Measurements from ENCODE around the gene SPATS2.
"Not testable (repeated sequence)": the region's sequence is repeated elsewhere in the genome, so short reads cannot be mapped to it uniquely, and the experiment has no call there.

SPATS2 gene

DNA sequence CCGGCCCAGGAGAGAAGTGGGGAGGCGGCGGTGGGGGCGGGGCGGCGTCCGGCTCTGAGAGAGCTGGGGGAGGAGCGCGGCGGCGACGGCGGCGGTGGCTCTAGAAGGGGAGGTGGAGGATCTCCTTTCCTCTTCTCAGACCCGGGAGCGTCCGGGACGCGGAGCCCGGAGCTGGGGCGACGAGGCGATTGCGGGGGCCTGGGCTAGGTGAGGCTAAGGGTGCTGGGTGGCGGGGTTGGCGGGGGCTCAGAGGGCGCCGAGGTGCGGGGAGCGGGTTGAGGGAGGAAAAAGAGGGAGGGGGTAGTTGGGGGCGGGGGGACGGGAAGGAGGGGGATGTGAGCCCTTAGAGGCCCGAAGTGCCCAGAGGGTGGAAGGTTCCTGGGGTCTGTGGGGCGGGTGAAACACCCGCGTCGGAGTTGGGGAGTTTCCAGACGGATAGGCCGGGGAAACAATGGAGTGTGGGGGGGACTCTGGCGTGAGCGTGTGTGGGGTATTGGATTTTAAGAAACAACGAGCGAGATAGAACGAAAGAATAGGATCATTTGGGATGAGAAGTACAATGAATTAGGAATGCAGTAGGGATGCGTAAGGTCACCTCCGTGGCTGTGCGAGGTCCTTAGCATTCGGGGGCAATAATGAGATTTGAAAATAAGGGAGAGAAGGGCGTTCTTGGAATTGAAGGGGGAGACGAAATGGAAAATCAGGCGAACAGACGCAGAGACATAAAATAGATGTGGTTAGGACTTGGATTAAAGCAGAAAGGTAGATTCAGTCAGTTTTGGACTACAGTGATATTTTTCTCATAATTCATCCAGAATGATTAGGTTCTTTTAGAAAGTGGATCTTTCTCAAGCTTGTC, at the start of gene SPATS2:
SPATS2 (plus strand) TSS at position 82 of the 859 bp plus-strand sequence. CDS start 93,551 bp downstream, outside the sequence.
- peak; percentile 38 for DNase-seq

DNA sequence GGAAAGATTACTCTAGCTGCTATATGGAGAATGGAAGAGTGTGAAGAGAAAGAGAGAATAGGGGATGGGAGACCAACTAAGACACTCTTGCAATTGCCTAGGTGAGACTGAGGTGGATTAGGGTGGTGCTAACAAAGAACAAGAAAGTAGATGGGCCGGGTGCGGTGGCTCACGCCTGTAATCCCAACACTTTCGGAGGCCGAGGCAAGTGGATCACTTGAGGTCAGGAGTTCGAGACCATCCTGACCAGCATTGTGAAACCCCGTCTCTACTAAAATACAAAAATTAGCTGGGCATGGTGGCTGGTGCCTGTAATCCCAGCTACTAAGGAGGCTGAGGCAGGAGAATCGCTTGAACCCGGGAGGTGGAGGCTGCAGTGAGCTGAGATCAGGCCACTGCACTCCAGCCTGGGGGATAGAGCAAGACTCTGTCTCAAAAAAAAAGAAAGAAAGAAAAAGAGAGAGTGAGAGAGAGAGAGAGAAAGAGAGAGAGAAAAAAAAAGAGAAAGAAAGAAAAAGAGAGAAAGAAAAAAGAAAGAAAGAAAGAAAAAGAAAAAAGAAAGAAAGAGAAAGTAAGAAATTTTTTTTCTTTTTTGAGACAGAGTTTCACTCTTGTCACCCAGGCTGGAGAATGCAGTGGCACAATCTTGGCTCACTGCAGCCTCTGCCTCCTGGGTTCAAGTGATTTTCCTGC, 46.7 kb upstream of the SPATS2 start:
- DNase-seq = not testable (repeated sequence)

DNA sequence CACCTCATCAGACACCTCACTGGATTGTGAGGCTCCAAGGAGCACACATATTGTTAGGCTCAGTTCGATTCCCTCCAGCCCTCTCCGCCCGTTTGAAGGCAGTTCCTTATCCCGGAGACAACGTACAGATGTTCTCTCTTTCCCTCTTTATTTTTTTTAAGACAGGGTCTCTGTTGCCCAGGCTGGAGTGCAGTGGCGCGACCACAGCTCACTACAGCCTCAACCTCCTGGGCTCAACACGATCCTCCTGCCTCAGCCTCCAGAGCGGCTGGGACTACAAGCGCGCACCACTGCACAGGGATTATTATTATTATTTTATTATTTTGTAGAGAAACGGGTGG, 44.9 kb upstream of the SPATS2 start:
- no peak for DNase-seq

DNA sequence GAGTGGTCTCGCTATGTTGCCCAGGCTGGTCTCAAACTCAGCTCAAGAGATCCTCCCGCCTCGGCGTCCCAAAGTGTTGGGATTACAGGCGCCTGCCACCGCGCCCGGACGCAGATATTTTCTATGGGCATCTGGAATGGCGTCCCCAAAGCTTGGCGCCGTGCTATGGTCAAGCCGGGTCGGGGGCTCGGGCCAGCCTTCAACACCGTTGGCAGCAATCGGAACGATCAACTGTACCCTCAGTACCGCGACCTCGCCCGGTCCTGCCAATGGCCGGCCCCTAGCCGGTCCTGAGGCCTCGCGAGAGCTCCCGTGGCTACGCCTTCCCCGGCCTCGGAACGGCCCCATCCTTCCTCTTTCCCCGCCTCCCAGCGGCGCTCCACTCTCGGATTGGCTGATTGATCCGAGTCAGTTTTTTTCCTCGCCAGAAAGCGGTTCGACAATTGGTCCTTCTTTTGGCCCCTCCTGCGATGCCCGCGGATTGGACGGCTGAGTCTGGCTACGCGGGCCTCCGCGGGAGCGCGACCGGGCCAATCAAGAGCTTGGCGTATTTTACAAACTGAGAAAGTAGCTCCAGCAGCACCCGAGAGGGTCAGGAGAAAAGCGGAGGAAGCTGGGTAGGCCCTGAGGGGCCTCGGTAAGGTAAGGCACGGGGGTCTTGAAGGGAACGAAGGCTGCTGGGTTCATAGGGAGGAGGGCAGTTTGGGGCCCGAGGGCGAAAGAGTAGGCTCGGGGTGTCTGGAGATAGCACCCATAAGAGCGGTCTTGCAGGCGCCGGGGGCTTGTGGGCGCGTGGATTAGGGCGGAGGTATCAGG, 44.3 kb upstream of the SPATS2 start, which contains the start of gene TROAP:
TROAP (plus strand) TSS at position 548 of the 816 bp plus-strand sequence. CDS start 354 bp downstream, outside the sequence.
- peak; percentile 97 for DNase-seq

DNA sequence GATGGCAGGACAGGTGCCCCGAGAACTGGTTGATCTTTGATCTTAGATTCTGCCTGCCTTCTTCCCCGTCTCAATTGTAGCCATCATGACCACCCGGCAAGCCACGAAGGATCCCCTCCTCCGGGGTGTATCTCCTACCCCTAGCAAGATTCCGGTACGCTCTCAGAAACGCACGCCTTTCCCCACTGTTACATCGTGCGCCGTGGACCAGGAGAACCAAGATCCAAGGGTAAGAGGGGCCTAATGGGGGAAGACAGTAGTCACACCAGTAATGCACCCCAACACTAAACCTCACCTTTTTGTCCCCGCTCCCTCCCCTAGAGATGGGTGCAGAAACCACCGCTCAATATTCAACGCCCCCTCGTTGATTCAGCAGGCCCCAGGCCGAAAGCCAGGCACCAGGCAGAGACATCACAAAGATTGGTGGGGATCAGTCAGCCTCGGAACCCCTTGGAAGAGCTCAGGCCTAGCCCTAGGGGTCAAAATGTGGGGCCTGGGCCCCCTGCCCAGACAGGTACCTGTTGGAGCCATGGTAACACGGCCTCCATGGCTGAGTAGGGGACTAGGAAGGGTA, 43.7 kb upstream of the SPATS2 start:
- DNase-seq = no peak

DNA sequence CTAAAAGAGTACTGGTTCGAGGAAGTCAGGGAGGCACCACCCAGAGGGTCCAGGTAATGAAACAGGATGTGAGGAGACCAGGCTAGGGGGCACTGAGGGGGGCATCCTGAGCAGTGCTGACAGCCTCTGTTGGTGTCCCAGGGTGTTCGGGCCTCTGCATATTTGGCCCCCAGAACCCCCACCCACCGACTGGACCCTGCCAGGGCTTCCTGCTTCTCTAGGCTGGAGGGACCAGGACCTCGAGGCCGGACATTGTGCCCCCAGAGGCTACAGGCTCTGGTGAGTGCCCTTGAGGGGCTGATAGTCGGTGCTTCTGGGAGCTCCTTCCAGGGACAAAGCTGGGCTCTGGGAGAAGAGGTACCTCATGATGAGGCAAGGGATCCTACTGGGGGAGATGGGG, 41.7 kb upstream of the SPATS2 start:
- no peak for DNase-seq

DNA sequence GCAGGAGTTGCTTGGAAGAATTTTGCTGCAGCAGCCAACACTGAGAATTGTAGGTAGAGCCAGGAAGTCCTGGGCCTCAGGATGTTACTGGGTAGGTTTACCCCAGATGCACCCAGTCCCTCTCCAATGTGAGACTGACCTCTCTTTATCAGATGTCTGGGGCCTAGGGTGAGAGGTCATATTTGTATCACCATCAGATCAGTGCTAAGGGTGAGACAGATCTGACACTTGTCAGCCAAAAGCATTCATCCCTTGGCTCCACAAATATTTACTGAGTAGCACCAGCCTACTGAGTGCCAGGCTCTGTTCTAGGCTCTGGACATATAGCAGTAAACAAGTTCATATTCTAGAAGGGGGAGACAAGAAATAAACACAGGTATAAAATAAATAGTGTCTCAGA, 39.9 kb upstream of the SPATS2 start:
- DNase-seq = no peak

DNA sequence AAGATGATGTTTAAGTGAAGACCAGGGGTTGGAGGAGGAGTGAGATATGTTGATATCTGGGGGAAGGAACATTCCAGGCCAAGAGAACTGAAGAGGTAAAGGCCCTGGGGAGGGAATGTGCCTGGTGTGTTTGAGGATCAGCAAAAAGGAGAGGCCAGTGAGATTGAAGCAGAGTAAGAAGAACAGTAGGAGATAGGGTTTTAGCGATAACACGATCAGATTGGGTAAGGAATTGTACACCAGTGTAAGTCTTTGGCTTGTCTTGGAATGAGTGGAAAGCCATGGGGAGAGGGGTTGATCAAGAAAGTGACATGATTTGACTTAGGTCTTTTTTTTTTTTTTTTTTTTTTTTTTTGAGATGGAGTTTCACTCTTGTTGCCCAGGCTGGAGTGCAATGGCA, 39.4 kb upstream of the SPATS2 start:
- no peak for DNase-seq

DNA sequence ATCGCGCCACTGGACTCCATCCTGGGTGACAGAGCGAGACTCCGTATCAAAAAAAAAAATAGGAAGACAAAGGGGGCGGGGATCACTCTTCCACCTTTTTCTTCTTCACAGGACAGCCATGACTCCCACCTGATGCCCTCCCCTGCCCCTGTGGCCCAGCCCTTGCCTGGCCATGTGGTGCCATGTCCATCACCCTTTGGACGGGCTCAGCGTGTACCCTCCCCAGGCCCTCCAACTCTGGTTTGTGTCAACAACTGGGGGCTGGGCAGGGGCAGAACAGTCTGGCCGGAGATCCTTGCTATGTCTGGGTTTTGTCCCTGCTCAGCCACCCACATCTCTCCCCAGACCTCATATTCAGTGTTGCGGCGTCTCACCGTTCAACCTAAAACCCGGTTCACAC, 38.4 kb upstream of the SPATS2 start:
- DNase-seq = no peak

DNA sequence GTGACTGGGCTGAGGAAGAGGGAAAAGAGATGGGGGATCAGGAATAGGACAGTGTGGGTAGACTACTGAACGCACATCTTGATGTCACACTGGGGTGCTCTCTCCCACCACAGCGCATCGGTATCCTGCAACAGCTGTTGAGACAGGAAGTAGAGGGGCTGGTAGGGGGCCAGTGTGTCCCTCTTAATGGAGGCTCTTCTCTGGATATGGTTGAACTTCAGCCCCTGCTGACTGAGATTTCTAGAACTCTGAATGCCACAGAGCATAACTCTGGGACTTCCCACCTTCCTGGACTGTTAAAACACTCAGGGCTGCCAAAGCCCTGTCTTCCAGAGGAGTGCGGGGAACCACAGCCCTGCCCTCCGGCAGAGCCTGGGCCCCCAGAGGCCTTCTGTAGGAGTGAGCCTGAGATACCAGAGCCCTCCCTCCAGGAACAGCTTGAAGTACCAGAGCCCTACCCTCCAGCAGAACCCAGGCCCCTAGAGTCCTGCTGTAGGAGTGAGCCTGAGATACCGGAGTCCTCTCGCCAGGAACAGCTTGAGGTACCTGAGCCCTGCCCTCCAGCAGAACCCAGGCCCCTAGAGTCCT, 37.1 kb upstream of the SPATS2 start:
- no peak for DNase-seq

DNA sequence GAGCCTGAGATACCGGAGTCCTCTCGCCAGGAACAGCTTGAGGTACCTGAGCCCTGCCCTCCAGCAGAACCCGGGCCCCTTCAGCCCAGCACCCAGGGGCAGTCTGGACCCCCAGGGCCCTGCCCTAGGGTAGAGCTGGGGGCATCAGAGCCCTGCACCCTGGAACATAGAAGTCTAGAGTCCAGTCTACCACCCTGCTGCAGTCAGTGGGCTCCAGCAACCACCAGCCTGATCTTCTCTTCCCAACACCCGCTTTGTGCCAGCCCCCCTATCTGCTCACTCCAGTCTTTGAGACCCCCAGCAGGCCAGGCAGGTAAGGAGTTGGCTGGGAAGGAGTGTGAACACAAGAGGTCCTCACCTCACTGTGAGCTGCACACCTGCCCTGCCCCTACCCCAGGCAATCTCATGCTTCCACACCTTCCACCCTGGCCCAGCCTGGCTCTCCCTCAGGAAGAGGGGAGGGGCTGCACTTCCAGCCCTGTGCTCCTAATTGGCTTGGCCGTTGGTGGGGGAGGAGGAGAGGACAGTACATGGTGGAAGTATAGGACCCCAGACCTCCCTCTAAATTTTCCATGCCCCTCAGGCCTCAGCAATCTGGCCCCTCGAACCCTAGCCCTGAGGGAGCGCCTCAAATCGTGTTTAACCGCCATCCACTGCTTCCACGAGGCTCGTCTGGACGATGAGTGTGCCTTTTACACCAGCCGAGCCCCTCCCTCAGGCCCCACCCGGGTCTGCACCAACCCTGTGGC, 36.5 kb upstream of the SPATS2 start:
- no peak for DNase-seq

DNA sequence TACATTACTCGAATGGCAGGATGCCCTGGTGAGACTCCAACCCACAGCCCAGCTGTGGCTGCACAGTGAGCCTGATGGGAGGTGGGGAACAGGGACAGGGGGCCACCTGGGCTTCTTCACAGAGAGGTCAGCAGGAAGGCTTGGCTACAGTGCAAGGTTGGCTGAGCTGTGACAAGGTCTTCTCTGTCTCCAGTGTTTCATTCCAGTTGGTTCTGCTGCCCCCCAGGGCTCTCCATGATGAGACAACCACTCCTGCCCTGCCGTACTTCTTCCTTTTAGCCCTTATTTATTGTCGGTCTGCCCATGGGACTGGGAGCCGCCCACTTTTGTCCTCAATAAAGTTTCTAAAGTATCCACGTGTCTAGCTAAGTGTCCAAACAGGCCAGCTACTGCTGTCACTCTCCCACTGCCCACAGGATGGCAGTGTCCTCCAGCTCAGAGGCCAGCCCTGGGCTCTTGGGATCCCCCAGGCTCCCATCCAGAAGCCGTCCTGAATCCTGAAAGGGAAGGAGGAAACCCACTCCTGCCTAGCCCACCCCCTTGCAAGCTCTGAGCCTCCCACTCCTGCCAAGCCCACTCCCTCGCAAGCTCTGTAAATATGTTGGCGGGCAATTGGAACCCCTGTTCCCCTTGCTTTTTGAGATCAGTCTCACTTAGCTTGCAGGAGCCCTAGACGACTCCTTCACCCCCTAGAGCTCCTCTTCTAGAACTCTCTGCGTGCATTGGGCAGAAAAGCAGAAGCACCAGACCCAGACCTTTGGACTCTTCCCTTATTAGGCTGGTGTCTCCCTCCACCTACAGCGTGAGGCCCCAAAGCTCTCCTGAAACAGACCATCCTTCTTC, 35.7 kb upstream of the SPATS2 start:
- peak; percentile 9 for DNase-seq

DNA sequence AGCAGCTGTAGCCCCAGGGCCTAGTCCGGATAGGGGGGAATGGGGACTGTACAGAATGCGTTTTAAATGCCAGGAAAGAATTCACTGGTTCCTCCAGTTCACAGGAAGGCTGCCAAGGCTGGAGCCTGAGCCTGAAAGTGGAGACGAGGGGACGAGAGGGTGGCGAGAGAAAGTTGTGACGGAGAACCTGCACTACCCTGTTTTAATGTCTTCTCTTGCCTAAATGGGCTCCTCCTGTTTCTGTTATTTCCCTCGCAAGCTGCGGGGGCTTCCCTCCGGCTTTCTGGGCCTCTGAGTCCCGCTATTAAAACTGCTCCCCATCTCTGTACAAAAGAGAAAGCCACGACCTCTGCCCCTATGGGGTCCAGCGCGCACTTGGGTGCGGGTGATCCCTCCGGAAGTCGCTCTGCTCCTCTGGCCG, 34.8 kb upstream of the SPATS2 start:
- no peak for DNase-seq

DNA sequence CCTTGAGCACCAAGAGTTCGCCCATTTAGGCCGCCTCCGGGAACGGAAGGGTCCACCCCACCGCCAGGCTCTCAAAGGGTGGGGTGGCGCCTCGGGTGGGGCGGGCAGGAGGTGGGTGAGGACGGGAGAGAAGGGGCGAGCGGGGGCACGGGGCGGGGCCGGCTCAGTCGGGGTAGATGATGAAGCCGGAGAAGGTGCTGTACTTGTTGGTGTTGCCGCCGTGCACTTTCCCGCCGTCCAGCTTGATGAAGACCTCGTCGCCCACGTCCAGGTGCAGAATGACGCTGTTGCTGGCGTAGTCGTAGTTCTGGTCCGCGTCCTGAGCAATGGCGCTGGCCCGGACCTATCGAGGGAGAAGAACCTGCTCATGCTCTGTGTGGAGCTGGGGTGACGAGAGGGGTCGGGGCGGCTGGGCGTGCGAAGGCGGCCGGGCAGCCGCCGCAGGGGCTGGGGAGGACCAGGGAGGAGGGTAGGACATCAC, 34.3 kb upstream of the SPATS2 start:
- DNase-seq = no peak

DNA sequence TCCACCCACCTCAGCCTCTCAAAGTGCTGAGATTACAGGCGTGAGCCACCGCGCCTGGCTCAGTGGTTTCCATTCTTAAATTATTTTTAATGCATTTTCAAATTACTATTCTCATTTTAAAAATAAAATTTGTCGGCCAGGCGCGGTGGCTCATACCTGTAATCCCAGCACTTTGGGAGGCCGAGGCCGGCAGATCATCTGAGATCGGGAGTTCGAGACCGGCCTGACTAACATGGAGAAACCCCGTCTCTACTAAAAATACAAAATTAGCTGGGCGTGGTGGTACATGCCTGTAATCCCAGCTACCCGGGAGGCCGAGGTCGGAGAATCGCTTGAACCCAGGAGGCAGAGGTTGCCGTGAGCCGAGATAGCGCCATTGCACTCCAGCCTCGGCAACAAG, 33.5 kb upstream of the SPATS2 start:
- not testable (repeated sequence) for DNase-seq

DNA sequence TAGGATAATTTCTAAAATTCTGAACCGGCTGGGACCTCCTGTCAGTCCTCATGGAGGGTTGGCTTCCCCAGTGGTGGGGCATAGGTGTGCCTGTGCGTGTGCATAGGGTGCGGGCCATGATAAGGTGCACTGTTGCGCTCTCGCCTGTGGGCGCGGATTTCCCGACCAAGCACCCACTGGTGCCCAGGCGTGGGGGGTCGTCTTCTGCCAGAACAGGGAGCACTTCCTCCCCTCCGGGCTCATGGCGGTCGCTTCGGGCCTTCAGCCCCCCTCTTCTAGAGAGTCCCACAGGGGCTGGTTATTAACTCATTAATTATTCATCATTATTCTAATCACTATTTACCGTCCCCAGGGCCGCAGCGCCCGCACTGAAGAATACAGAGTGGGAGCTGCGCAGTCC, 33.0 kb upstream of the SPATS2 start:
- DNase-seq = no peak

DNA sequence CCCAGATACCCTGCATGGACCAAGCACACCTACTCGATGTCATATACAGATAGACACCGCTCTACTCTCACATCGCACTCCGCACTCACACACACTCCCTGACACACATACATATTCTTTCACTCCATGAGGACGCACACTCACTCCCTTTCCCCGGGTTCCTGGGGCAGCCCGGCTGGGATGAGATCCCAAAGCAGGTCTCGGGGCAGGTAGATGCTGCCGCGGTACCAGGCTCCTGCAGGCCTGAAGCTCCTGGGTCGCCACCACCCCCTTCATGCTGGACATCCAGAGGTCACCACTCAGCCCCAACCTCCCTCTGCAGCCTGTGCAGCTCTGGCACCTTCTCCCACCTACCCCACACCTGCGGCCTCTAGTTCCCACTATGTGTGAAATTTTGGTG, 32.6 kb upstream of the SPATS2 start:
- no peak for DNase-seq

DNA sequence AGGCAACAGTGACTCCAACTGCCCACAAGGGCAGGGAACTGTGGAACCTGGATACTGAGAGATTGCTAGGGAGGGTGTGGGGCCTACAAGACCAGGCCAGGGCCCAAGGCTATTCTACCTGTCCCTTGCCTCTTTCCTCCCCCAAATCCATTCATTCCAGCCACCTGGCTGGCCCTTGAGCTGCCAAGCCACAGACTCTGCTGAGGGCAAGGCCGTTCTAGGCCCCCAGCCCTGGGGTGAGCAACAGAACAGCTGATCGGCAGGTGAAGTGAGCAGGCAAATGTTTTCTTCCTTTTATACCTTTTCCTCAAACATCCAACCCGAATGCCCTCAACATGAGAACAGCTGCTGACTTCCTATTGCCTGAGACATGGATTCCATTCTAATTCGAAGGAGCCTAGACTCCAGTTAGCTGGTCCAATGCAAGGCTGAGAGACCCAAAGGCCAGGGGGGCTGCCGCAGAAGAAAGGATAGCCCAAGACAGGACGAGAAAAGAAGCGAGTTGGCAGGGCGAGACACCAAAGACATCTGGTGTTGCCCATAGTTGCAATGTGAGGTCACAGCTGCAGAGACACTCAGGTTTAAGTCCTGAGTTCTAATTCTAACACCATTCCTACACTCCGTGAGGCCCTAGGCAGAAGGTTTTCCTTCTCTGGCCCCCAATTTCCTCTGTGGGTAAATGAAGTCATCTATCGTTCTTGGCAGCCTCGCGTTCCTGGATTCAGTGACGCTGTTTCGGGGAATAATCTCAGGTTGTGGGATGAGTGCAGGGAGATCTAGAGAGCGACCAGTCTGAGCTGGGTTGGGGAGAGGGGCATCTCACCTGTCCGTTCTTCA, 31.9 kb upstream of the SPATS2 start:
- DNase-seq = no peak

DNA sequence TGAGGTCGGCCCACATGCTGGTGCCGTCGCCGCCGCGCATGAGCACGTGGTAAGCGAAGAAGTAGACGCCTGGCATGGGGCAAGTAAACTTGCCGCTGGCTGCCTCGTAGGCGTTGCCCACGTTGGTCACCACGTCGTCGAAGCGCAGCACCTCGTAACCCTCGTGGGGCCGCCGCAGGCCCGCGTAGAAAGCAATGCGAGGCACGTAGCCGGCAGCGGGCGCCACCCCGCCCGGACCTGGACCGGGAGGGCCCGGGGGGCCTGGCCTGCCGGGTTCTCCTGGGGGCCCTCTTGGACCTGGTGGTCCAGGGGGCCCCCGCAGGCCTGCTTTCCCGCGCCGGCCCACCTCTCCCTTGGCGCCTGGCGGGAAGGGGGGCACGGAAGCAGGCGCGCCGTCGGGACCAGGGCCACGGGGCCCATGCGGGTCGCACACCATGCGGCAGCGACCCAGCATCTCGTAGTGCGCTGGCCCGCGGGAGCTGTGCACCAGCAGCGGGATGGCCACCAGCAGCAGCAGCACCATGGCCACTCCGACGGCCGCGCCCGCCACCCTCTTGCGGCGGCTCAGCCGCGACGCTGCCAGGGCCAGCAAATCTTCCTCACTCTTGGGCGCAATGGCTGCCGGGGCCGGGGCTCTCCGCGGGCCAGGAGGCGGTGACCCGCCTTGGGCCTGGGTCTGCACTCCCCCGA, 31.2 kb upstream of the SPATS2 start:
- no peak for DNase-seq
